ENCODE results near the gene SCAANT1.
A peak's percentile ranks its signal among the peaks of the same experiment; 100 is the strongest.

The SCAANT1 gene

DNA sequence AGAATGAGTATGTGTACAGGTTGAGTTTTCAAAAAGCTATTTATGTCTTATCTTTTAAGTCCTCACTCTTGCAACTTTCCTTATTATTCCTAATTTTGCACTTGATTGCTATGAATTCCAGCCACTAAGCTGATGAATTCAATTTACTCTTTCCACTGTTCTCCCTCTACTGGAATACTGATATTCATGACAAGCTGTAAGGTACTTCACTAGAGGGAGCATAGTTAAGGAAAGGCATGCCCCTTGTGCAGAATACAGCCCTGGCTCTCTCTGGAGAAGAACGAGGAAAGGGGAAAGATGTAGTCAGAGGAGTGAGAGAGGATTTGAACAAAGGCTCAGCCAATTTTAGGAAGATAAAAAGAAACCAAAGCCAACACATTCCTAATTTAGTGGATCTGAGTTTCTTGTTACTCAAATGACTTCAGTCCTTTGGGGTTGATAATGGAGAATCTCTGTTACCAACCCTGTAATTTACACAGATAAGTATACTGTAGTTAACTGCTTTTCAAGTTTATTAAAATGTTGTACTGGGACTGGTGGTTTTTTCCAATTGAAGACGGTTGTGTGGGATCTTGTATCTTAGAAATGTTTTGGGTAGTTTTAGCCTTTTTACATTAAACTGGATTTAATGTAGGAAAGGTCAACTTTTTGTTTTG lies 4.0 kb downstream of the SCAANT1 start:
- TF ChIP-seq CTCF (IDR thresholded peaks at IDR 0.05; ENCODE audit: low read depth, low read length): peak; percentile 44

GRCh38 chr3:63905731-63906620 lies 6.2 kb downstream of the SCAANT1 start:
- TF ChIP-seq CTCF (IDR thresholded peaks at IDR 0.05; ENCODE audit: low read depth, low read length): no peak
- in situ Hi-C loops (cut with HindIII; ENCODE audit: low sequenced_read_pairs): no loop called here
- H3K4me3 ChIP-seq (ENCODE audit: low read depth, low read length): no peak overlapping the region
- no peak for DNase-seq (ENCODE audit: low read depth, low spot score)

More for the DNA sequence above, 4.0 kb downstream of the SCAANT1 start:
- DNase-seq (ENCODE audit: low read depth, low spot score): peak; percentile 33
- H3K4me3 ChIP-seq (ENCODE audit: low read depth, low read length): no peak overlapping the region
- in situ Hi-C loops (cut with HindIII; ENCODE audit: low sequenced_read_pairs): no loop called here

- TF ChIP-seq CTCF (IDR thresholded peaks at IDR 0.05; ENCODE audit: low read depth, low read length): no peak
- no peak for DNase-seq (ENCODE audit: low read depth, low spot score)
- in situ Hi-C loops (cut with HindIII; ENCODE audit: low sequenced_read_pairs): no loop called here
These were observed 11.7 kb downstream of the SCAANT1 start for GRCh38 chr3:63900459-63900858.

DNA sequence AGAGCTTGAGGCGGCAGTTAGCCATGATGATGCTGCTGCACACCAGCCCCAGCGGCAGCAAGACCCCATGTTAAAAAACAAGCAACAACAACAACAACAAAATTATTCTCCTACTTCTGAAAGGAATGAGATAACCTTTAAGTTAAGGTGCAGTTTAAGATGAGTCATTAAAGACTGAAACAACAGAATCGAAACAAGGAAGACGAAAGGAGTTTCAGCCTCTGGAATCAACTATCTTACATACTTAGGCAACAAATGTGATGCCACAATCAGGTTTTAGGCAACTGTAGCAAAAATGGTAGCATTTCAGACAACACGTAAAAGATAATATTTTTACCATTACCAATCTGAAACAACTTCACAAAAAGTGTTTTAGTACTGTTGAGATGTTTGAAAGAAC lies 12.2 kb downstream of the SCAANT1 start:
- no peak for DNase-seq (ENCODE audit: low read depth, low spot score)

More at GRCh38 chr3:63900459-63900858, 11.7 kb downstream of the SCAANT1 start:
- H3K4me3 ChIP-seq (ENCODE audit: low read depth, low read length): no peak overlapping the region

DNA sequence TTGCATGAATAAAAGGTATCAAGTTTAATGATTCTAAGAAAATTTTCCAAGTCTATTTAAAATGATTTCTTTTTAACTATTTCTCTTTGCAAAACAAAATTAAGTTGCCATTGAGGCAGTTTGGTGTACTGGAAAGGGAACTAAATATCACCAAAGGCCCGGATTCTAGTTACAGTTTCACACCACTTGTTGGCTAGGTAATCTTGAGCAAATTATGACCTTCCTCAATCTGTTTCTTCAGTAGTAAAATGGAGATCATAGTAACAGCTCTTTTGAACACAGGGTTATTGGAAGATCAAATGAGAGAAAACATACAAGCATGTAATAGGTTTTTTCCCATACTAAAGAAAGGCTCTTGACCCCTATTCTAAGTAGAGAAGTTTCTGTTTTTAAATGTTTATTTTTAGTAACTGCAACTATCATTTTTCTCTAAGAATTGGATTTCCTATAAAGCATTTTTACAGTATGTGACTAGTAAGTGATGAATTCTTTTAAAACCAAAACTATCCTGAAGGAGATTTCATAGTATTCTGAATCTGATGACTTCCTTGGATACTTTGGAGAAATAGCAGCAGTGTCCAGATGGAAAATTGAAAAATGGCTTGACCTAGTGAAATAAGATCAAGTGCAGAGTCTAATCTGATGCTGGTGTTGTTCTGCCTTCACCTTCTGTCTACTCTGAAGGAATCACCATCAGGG lies 15.7 kb downstream of the SCAANT1 start:
- DNase-seq (ENCODE audit: low read depth, low spot score): no peak
- H3K4me3 ChIP-seq (ENCODE audit: low read depth, low read length): no peak overlapping the region
- TF ChIP-seq CTCF (IDR thresholded peaks at IDR 0.05; ENCODE audit: low read depth, low read length): no peak
- in situ Hi-C loops (cut with HindIII; ENCODE audit: low sequenced_read_pairs): no loop called here

More for the DNA sequence above, 12.2 kb downstream of the SCAANT1 start:
- in situ Hi-C loops (cut with HindIII; ENCODE audit: low sequenced_read_pairs): no loop called here
- no peak for TF ChIP-seq CTCF (IDR thresholded peaks at IDR 0.05; ENCODE audit: low read depth, low read length)
- no peak overlapping the region for H3K4me3 ChIP-seq (ENCODE audit: low read depth, low read length)

GRCh38 chr3:63895422-63896189 lies 16.6 kb downstream of the SCAANT1 start:
- in situ Hi-C loops (cut with HindIII; ENCODE audit: low sequenced_read_pairs): no loop called here
- no peak for TF ChIP-seq CTCF (IDR thresholded peaks at IDR 0.05; ENCODE audit: low read depth, low read length)
- no peak for DNase-seq (ENCODE audit: low read depth, low spot score)
- H3K4me3 ChIP-seq (ENCODE audit: low read depth, low read length): no peak overlapping the region

Measured in astrocyte of the spinal cord (primary cell).